HG02759 (cell line): Measurements from ENCODE around the gene SPSB1.

Experiments
- ATAC-seq: cut with Tn5 transposase; IDR thresholded peaks from one replicate; pipeline ENCODE4 v1.9.1; 2021; ENCODE audit warnings: mild to moderate bottlenecking, moderate library complexity; ENCODE audit not compliant: unreplicated experiment

SPSB1 gene

DNA sequence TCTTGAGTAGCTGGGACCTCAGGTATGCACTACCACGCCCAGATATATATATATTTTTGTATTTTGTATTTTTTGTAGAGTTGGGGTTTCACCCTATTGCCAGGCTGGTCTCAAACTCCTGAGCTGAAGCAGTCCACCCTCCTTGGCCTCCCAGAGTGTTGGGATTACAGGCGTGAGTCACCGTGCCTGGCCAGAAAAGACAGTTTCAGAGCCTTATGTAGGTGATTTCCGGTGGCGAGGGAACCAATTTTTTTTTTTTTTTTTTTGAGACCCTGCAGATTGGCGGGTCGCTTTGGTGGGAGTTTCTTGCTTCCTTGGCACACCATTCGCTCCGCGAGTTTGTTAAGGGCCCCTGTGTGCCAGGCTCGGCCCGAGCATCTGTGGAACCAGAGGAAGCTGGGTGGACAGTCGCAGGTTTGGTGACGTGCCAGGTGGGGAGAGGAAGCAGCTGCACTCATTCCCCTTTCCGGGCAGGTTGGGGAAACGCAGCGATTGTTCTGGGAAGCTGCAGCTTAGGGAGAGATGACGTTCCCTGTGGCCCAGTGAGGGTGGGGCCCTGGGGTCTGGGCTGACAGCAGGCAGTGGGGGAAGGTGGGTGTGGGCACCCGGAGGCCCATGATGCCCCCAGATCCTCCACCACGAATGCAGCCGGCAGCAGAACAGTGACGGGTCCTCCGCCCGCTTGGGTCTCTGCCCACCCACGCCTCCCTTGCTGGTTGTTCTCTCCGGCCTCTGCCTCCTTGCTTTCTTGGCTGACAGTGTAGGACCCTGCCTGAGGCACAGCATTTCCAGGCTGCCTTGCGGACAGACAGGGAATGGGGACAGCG, 25.1 kb downstream of the SPSB1 start:
- ATAC-seq = no peak

DNA sequence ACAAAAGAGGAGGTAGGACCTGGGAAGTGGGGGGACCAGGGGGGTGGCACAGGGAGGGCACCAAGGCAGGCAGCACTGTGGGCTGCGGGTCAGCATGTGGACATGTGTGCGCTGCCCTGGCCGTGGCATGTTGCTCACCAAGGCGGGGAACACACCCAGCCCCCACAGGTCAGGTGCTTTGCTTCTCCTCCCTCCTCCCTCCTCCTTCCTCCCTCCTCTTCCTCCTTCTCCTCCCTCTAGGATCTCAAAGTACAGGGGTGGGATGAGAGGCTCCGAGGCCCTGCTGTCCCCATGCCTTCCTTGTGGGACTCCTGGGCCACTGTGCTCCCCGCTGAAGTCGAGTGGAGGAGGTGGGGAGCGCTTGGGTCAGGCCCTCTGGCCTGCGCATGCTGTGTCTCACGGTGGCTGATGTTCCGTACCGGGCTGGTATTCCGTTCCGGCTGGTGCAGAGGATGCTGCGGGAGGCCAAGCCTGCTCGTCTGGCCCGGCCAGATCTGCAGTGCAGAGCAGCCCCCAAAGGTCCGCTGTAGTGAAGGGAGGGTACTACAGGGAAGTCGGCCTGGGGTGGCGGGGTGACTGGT, 26.6 kb downstream of the SPSB1 start:
- ATAC-seq = no peak

DNA sequence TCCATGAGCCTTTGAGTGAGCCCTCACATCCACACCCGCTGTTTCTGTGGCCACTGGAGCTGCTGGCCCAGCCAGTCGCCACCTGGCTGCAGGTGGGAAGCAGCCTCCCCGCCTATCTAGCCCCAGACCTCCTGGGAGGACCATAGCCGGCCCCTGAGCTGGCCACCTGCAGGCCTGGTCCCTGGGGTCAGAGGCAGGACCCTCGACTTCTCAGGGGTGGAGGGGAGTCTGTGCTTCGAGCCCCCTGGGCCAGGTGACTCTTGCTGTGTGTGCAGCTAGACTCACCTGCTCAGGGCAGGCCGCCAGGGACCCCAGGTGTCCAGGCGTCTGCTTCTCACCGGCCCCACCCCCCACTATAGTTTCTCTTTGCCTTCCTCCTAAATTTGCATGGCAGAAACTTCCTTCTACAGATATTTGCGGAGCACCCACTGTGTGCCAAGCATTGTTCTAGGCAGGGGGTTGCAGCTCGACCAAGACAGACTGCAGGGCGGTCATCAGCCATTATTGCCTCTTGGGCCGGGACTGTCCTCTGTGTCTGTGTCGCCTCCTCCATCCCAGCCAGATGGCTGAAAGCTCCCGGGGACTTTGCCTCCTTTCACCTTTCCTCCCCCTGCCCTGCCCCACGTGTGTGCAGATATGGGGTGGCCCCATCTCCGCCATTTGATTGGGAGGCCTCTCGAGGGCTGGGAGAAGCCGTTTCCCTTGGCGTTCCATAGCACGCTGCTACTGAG, 27.3 kb downstream of the SPSB1 start:
- no peak for ATAC-seq

DNA sequence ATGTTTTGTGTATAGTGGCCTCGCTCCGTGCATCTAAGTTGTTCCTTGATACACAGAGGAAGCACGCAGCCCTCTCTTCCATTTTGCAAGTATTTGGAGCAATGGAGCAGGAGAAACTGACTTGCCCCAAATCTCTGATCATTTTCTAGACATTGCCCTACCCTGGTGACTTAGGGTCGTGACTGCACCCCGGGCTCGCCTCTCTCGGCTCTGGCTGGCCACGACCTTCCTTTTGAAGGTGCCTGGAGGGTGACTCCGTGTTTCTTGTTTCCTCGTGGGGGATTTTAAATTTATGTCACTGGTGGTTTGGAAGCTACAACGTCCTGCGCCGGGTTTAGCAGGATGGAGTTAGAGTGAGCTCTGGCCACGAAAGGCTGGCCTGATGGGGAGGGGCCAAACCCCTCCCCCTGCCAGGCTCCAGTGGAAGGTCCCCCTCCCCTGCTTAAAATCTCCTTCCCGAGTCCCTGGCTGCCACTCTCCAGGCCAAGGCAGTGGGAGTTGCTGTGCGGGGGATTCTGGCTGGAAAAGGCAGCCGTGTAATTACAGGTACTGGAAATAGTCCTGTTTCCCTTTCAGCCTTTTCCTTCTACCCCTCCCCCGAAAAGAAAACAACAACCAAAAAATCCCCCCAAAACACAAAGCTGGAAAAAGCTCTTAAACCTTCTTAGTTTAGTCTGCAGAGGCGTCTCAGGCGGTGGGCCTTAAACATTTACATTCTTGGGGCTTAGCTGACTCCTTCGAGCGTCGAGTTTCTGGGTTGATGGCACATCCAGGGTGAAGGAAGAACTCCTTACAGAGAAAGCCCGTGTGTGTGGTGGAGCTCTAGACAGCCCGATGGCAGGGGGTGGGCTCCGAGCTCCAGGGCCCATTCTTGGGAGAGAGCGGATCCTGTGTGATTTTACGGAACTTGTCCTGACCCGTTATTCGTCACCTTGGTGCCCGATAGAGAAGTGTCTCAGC, 28.1 kb downstream of the SPSB1 start:
- ATAC-seq = no peak

DNA sequence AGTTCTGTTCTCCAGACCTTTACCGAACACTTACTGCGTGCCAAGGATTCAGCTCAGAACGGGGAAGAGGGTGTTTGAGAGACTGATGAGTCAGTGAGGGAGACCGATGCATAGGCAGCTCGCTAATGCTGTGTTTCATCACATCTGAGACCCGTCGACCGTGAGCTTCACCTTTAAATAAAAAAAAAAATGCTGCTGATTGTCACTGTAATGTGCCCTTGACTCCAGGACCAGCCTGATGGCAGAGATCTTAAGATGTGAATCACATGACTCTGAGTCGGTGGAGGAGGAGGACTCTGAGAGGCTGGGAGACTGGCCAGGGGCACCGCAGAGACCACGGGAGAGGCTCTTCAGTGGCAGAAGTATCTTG, 28.8 kb downstream of the SPSB1 start:
- ATAC-seq = no peak

DNA sequence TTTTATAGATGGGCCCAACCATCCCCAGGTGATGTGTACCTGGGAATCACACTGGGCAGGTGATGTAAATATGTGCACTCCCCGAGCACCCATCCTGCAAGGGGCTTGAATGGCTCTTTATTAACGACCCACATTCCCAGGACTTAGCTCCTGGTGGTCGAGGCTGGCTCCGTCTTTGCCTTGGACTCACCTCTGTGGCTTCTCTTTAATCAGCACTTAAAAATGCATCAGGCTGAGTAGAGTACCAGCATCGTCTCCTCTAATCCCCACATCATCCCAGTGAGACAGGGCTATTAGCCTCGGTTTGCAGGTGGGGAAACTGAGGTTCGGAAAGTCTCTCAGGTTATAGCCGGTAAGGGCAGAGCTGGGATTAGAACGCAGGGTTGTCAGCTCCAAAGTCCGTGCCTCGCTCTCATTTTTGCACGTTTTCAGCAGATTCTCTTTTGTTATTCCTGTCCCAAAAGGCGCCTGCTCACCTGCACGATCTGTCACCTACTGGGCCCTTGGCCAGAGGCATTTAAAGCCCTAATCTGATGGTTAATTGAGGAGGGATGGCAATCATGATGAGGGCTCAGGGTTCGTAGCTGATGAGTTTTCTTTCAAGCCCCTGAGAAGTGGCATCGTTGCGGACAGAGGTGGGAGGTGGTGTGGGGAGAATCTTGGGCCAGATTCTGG, 29.4 kb downstream of the SPSB1 start:
- ATAC-seq = no peak

DNA sequence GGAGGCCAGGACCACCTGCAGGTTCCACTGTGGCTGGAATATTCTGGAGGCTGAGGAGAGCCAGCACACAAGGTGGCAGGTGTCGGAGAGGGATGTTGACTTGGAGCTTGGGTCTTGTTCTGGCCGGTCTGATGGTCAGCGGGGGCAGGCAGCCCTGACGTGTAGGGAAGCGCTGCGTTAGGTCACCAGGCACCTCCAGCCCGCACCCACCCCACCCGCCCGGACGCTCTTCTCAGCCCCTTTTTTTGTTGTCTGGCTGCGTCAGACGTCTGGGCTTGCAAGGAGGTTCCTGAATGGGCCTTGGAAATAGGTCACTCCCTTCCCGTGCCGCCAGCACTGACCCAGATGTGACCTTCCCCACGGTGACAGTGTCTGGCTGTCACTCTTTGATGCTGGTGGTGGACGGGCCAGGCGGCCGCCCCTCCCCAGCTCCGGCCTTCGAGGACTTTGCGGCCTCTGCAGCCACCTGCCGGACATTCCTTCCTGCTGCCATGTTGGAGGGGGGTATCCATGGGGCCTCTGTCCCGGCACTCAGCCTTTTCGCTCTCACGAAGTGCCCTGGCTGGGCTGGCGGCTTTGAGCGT, 30.1 kb downstream of the SPSB1 start:
- no peak for ATAC-seq

DNA sequence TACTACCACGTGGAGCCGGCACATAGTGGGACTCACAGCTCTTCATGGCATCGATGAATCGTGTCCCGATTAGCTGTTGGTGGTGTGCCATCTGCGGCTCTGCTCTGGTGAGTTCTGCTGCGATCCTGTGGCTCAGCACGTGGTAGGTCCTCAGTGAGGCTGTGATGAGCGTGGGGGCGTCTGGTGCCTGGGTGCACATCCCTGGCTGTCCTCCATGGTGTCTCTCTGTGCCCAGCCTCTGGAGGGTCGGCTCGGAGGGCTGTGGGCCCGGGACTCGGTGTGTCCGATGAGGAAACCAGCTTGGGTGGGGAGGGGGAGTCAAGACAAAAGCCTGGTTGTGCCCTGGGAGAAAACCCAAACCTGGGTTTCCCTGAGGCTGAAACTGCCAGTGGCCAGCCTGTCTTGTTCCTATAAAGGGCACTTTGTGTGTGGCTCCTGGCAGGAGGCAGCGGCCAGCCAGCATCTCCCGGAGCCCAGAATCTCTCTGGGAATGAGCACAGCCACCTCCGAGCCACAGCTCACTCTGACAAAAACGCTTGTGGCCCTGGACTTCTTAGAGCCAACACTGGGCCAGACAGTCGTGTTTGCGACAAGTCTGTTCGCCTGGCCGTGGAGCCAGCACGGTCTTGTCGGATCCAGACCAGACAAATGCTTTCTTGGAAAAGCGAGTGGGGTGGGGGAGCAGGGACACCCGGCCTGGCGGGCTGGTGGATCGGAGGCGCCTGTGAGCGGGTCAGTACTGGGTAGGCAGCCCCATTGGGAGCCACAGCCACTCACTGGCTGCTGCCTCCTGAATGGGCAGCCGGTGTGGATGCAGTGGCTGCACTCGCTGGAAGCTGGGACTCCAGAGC, 31.8 kb downstream of the SPSB1 start:
- ATAC-seq = no peak

DNA sequence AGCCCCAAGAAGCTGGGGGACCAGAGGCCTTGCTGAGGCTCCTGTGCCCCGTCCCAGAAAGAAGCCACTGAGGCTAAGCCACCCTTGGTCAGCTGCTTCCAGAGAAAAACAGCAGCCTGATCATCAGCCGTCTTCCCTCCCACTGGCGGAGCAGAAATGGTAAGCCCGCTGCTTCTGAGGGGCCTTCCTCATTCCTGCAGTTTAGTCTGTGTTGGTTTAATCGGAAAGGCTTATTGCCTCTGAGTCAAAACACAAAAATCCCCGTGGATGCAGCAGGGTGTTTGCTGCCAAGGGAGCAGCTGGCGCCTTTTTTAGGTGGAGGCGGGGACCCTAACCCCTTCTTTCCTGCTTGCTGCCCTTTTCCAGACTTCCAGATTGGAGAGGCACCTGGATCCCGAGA, 33.9 kb downstream of the SPSB1 start:
- ATAC-seq = no peak

DNA sequence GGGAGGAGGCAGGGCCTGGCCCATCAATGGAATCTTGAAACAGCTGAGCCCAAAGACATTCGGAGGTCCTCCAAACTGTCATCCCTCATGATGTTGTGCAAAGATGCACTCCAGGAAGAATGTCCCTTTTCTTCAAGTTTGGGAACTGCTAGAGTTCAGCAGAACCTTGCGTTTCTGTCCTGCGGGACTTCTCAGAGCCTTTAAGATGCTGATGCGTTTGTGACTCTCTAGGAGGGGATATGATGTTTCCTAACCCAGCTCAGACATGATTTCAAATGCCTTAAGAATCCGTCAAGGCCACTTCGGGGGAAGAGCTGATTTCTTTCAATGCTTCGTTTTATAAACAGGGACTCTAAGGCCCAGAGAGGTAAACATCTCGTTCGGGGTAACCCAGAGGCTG, 35.5 kb downstream of the SPSB1 start:
- no peak for ATAC-seq

DNA sequence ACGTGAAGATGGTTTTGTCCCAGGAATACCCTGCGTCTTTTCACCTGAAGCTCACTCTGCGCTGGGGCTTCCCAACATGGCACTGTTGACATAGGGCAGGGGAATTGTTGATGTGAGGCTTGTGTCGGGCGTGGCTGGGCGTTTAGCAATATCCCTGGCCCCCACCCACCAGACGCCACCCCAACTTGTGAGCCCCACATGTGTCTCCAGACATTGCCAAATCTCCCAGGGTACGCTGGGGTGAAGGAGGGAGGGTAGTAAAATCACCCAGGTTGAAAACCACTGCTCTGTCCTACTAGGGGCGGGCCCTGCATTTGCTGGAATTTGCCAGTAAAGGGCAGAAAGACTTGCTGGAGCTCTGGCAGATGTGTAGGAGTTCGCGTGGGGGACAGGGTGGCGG, 36.0 kb downstream of the SPSB1 start:
- ATAC-seq = no peak

DNA sequence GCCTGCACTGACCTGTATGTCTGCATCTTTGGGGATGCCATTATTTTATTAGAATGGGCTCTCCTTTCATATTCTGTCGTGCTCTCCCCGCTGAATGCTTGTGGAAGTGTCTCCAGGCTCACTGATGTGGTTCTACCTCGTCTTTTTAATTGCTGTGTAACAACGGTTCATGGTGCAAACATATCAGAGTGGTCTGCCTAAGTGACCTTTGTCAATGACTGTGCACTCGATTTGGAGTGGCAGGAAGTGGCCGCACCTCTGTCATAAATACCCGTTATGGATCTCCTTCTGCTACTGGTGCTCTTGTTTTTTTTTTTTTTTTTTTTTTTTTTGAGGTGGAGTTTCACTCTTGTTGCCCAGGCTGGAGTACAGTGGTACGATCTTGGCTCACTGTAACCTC, 38.3 kb downstream of the SPSB1 start:
- no peak for ATAC-seq

DNA sequence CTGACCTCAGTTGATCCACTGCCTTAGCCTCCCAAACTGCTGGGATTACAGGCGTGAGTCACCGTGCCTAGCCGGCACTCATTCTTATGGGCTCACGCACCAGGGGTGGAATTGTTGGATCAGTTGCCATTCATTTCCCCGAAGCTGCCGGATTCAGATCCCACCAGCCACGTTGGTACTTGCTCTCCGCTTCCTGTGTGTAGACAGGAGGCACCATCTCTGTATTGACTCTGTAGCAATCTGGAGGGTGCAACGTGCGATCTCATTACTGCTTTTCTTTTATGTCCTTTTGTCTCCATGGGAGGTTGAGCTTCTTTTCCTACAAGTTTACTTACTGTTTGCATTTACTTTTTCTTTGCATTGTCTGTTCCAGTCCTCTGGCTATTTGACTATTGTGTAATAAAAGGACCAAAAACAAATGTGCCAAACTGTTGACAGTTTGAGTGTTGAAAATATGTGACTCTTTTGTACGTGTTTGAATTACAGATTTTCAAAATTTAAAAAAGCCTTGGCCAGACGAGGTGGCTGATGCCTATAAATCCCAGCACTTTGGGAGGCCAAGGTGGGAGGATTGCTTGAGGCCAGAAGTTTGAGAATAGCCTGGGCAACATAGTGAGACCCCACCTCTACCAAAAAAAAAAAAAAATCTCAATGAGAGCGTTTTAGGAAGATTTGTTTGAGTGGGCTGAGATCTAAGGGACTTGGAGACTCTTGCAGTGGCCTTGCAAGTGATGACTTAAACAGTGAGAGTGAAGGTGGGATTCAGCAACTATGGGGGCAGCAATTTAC, 39.1 kb downstream of the SPSB1 start:
- no peak for ATAC-seq

DNA sequence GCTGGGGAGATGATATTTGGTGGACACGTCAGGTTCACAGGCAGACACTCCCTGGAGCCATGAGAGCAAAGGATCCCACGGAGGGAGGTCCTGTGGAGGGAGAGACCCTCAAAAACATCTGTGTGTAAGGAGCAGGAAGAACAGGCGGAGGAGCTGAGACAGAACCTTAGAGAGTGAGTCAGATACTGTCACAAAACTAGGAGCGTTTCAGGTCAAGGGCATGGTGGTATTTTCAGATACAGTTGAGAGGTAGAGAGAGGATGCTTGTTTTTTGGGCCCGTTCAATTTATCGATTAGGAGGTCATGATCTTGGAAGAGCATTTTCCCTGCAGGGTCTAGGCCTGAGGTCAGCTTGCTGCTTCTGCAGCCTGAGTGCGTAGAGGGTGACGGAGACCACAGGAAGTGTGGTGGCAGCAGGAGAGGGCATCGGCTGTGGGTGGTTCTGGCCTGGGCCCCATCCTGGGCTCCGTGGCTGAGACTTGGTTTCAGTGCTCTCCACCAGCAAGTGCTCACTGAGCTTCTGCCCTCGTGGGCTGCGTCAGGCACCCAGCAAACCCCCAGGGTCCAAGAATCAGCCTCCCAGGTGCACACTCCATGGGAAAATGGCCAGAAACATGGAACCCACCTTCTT, 39.9 kb downstream of the SPSB1 start:
- ATAC-seq = no peak

DNA sequence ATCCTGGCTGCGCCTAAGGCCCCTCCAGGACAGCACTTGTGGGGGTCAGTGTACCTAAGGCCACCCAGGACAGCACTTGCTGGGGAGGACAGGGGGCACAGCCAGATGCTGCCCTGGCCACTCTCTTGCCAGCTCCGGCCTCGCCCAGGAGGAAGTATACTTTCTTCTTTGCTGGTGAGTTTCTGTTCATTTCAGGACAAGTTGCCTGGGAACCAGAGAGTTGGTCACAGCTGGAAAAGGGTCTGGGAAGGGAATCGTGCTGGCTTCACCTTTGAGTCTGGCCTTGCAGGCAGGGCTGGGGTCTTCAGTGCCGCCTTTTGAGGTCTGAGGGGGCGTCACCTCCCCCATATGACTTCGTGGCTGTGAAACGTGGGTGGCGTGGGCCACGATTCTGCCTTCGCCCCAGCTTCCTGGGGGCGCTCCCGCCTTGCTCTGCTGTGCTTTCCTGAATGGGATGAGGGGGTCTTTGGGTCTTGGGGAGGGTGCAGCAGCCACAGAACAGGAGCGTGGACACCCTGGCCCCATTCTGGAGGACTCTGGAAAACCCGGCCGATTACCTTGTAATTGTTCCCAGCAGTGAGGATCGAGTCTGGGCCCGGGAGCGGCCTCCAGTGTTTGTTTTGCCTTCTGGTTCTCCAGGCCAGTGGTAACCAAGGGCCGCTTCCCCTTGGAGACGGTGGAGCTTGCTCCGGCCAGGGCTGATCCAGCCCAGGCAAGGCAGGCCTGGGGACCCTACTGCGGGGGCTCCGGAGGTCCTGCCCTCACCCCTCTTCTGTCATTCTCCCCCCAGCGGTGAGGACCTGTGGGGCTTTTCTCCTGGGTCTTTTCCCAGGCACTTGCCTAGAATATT, 45.9 kb downstream of the SPSB1 start:
- no peak for ATAC-seq

DNA sequence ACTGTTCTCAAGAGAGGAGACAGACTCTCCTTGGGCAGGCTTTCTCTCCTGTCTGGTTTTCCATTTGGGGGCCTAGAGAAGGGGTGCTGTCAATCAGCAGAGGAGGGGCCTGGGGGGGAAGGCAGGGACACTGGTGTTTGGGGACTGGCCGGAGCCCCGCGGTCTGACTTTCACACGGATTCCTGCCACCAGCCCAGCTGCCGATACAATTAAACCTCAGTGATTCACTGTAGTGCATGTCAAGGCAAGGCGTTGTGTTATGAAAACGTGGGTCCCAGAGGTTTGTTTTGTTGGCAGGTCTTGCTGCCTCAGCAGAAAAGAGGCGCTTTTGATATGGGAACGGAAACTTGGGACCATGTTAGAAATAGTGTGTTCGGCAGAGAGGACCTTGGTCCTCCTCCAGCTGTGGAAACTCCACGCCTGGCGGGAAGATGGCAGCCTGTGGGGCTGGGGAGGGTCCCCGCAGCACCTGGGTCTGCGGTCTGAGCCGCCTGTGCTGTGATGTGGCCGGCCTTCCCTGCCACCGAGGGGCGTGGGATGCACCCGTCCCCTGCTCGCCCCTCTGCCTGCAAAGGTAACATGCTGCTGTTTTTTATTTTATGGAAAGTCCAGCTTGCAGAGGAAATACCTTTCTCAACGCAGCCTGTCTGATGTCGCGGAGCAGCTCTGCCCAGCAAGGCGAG, 47.6 kb downstream of the SPSB1 start:
- no peak for ATAC-seq
